ENCODE data around the gene TAS2R30.

TAS2R30 gene

DNA sequence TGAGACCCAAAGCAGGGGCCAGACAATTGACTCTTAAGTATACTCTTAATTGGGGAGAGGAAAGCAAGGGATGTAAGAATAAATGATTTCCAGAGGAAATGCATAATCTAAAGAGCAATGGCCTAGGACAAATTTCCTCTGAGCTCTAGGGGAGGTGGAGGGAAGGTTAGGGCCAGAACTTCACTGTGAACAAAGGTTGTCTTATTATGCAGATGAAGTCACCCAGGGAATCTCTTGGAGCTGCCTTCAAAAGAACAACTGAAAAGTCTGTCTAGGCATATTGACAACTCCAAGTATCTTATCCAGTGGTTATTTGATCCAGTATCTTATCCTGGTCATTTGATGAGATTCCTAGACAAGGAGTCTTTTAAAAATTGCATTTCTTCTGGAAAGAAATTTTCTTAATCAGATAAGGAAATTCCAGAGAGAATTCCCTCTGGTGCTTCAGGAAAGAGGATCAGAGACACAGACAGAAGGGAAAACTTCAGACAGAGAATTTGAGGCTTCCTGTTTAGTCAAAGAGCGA lies 20.0 kb upstream of the TAS2R30 start:
- H3K36me3 ChIP-seq (ENCODE audit: control insufficient read depth in 4 of 4, insufficient read depth in 4 of 4, low read length in 3 of 4), result peaks cover 9 to 20% (median 13%) of the 10 kb centered on the region in 4 experiments
- peaks cover 0 to 8% (median 0%) of the 10 kb centered on the region in 4 experiments for H3K4me1 ChIP-seq (ENCODE audit: control extremely low read depth in 1 of 4, control insufficient read depth in 4 of 4, insufficient read depth in 4 of 4, low read length in 3 of 4)
- ChIA-PET POLR2A (no interaction called here), CTCF (no interaction called here)
- H3K9me3 ChIP-seq (ENCODE audit: control extremely low read depth in 1 of 5, control insufficient read depth in 4 of 5, insufficient read depth in 2 of 5, low read depth in 1 of 5, low read length in 4 of 5), result peaks cover 2 to 23% (median 15%) of the 10 kb centered on the region in 5 experiments
- WGBS (ENCODE audit: insufficient coverage), result 100% methylated on average over 1 of the region's 1 CpG
- no peak for DNase-seq
- no peak overlapping the region for H3K27ac ChIP-seq (ENCODE audit: insufficient read depth in 1 of 2, low read depth in 1 of 2, low read length in 2 of 2, poor library complexity in 1 of 2, severe bottlenecking in 2 of 2)
- no peak overlapping the region for H3K4me3 ChIP-seq (ENCODE audit: control insufficient read depth in 1 of 7, extremely low read depth in 1 of 7, insufficient read depth in 4 of 7, low read depth in 2 of 7, low read length in 6 of 7)
- no peaks in the 10 kb centered on the region for H3K27me3 ChIP-seq (replicated peaks in 2 of 5; ENCODE audit: control insufficient read depth in 4 of 5, insufficient read depth in 5 of 5, low read length in 4 of 5)

DNA sequence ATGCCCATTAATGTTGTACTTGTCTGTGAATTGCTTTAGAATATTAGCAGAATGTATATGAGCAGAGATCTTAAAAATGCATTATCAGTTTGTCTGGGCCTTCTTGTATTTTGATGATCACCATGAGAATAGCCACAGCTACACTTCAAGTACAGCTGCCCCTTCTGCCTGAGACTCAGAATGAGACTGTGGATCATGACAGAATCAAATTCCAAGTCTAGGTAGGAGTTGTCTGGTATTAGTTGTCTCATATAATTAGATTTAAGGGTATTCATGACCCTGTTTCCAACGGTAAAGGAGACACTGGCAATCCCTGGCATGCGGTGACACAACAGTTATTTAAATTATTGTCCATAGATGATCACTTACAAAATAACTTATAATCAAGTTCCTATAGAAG lies 18.3 kb upstream of the TAS2R30 start:
- POLR2A ChIA-PET, result no interaction called here
- WGBS (ENCODE audit: insufficient coverage), result no CpG with 5 or more reads among the region's 2 CpGs

DNA sequence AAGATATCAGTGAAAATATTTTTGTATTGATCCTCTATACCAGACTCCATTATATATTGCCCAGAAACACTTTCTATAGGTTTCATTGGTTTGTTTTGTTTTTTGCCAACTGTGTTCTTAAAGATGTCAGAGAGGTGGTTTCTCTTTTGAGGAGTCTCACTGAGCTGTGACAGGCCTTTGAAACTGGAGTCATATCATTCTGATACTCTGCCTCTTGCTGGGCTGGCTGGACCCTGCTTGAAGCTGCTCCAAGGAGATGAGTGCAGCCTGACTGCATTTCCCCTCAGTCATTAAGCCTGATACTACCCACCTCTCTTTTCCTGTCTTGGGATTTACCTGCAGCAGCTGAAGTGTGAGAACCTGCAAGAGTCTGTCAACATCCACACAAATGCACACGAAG lies 16.4 kb upstream of the TAS2R30 start:
- Histone ChIP-seq H3K36me3 (ENCODE audit: control insufficient read depth in 4 of 4, insufficient read depth in 4 of 4, low read length in 3 of 4) (peaks cover 6 to 13% (median 8%) of the 10 kb centered on the region in 4 experiments), H3K4me3 (ENCODE audit: control insufficient read depth in 1 of 7, extremely low read depth in 1 of 7, insufficient read depth in 4 of 7, low read depth in 2 of 7, low read length in 6 of 7) (peak overlapping the region in 1 of 7 experiments; percentile 15), H3K27me3 (replicated peaks in 2 of 5; ENCODE audit: control insufficient read depth in 4 of 5, insufficient read depth in 5 of 5, low read length in 4 of 5) (no peaks in the 10 kb centered on the region), H3K4me1 (ENCODE audit: control extremely low read depth in 1 of 4, control insufficient read depth in 4 of 4, insufficient read depth in 4 of 4, low read length in 3 of 4) (peaks cover 0 to 8% (median 0%) of the 10 kb centered on the region in 4 experiments), H3K27ac (ENCODE audit: insufficient read depth in 1 of 2, low read depth in 1 of 2, low read length in 2 of 2, poor library complexity in 1 of 2, severe bottlenecking in 2 of 2) (no peak overlapping the region), H3K9me3 (ENCODE audit: control extremely low read depth in 1 of 5, control insufficient read depth in 4 of 5, insufficient read depth in 2 of 5, low read depth in 1 of 5, low read length in 4 of 5) (peaks cover 5 to 21% (median 14%) of the 10 kb centered on the region in 5 experiments)
- WGBS (ENCODE audit: insufficient coverage), result 33% methylated on average over 1 of the region's 1 CpG
- no peak for DNase-seq
- ChIA-PET CTCF (no interaction called here), POLR2A (interaction anchor here (0.6 kb wide), 1 partner anchor 21 kb away, joined by 6 read pairs; no protein-coding TSS in a partner anchor)

More for the DNA sequence above, 18.3 kb upstream of the TAS2R30 start:
- Histone ChIP-seq H3K9me3 (ENCODE audit: control extremely low read depth in 1 of 5, control insufficient read depth in 4 of 5, insufficient read depth in 2 of 5, low read depth in 1 of 5, low read length in 4 of 5) (peaks cover 2 to 23% (median 15%) of the 10 kb centered on the region in 5 experiments), H3K4me3 (ENCODE audit: control insufficient read depth in 1 of 7, extremely low read depth in 1 of 7, insufficient read depth in 4 of 7, low read depth in 2 of 7, low read length in 6 of 7) (no peak overlapping the region), H3K27ac (ENCODE audit: insufficient read depth in 1 of 2, low read depth in 1 of 2, low read length in 2 of 2, poor library complexity in 1 of 2, severe bottlenecking in 2 of 2) (peak overlapping the region in 1 of 2 experiments; percentile 22), H3K36me3 (ENCODE audit: control insufficient read depth in 4 of 4, insufficient read depth in 4 of 4, low read length in 3 of 4) (peaks cover 6 to 17% (median 8%) of the 10 kb centered on the region in 4 experiments), H3K27me3 (replicated peaks in 2 of 5; ENCODE audit: control insufficient read depth in 4 of 5, insufficient read depth in 5 of 5, low read length in 4 of 5) (no peaks in the 10 kb centered on the region), H3K4me1 (ENCODE audit: control extremely low read depth in 1 of 4, control insufficient read depth in 4 of 4, insufficient read depth in 4 of 4, low read length in 3 of 4) (peaks cover 0 to 8% (median 0%) of the 10 kb centered on the region in 4 experiments)
- CTCF ChIA-PET, result no interaction called here
- DNase-seq, result peak in 1 of 3 donors; percentile 15

DNA sequence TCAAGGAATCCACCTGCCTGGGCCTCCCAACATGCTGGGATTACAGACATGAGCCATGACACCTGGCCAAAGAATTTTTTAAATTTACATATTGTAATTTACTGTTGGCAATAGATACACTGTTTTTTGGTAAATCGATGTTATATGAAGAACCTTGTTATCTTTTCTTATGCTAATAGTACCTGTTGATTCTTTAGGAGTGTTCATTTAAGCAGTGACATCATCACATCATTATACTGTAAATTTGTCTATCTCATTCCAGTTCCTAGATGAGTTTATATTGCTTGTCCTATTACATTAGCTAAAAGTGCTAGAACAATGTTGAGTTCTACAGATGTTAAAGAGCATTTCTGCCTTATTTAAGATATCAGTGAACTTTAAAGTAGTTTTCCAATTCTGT lies 13.0 kb upstream of the TAS2R30 start:
- H3K27me3 ChIP-seq (replicated peaks in 2 of 5; ENCODE audit: control insufficient read depth in 4 of 5, insufficient read depth in 5 of 5, low read length in 4 of 5), result no peaks in the 10 kb centered on the region
- CTCF ChIA-PET, result no interaction called here
- no CpG with 5 or more reads among the region's 1 CpG for WGBS (ENCODE audit: insufficient coverage)
- no peak overlapping the region for H3K4me3 ChIP-seq (ENCODE audit: control insufficient read depth in 1 of 7, extremely low read depth in 1 of 7, insufficient read depth in 4 of 7, low read depth in 2 of 7, low read length in 6 of 7)
- DNase-seq, result no peak
- POLR2A ChIA-PET, result interaction anchor here (0.5 kb wide), 1 partner anchor 220 kb away, joined by 3 read pairs; no protein-coding TSS in a partner anchor
- H3K4me1 ChIP-seq (ENCODE audit: control extremely low read depth in 1 of 4, control insufficient read depth in 4 of 4, insufficient read depth in 4 of 4, low read length in 3 of 4), result no peaks in the 10 kb centered on the region
- peaks cover 6 to 18% (median 8%) of the 10 kb centered on the region in 4 experiments for H3K36me3 ChIP-seq (ENCODE audit: control insufficient read depth in 4 of 4, insufficient read depth in 4 of 4, low read length in 3 of 4)
- peaks cover 8 to 36% (median 14%) of the 10 kb centered on the region in 5 experiments for H3K9me3 ChIP-seq (ENCODE audit: control extremely low read depth in 1 of 5, control insufficient read depth in 4 of 5, insufficient read depth in 2 of 5, low read depth in 1 of 5, low read length in 4 of 5)
- no peak overlapping the region for H3K27ac ChIP-seq (ENCODE audit: insufficient read depth in 1 of 2, low read depth in 1 of 2, low read length in 2 of 2, poor library complexity in 1 of 2, severe bottlenecking in 2 of 2)

DNA sequence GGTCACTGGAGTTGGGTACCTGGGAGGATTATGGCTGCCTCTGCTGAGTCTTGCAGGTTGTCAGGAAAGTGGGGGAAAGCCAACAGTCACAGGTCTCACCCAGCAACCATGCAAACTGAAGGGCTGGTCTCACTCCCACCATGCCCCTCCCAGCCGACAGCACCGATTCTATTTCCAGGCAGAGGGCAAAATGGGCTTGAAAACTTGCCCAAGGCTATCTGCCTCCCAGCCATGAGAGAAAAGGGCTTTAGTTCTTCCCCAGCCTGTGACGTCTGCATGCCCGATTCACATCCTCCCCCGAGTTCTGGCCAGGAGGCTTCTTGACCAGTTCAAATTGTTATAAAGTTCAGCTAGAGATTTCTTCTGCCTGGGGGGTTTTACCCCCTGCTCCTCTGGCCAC lies 9.9 kb upstream of the TAS2R30 start:
- Histone ChIP-seq H3K27me3 (replicated peaks in 2 of 5; ENCODE audit: control insufficient read depth in 4 of 5, insufficient read depth in 5 of 5, low read length in 4 of 5) (no peaks in the 10 kb centered on the region), H3K9me3 (ENCODE audit: control extremely low read depth in 1 of 5, control insufficient read depth in 4 of 5, insufficient read depth in 2 of 5, low read depth in 1 of 5, low read length in 4 of 5) (peaks cover 8 to 43% (median 10%) of the 10 kb centered on the region in 5 experiments), H3K36me3 (ENCODE audit: control insufficient read depth in 4 of 4, insufficient read depth in 4 of 4, low read length in 3 of 4) (peaks cover 0 to 33% (median 8%) of the 10 kb centered on the region in 4 experiments), H3K4me1 (ENCODE audit: control extremely low read depth in 1 of 4, control insufficient read depth in 4 of 4, insufficient read depth in 4 of 4, low read length in 3 of 4) (no peaks in the 10 kb centered on the region), H3K4me3 (ENCODE audit: control insufficient read depth in 1 of 7, extremely low read depth in 1 of 7, insufficient read depth in 4 of 7, low read depth in 2 of 7, low read length in 6 of 7) (peak overlapping the region in 1 of 7 experiments; percentile 6), H3K27ac (ENCODE audit: insufficient read depth in 1 of 2, low read depth in 1 of 2, low read length in 2 of 2, poor library complexity in 1 of 2, severe bottlenecking in 2 of 2) (no peak overlapping the region)
- WGBS (ENCODE audit: insufficient coverage), result 93% methylated on average over 5 of the region's 5 CpGs
- ChIA-PET POLR2A (no interaction called here), CTCF (no interaction called here)
- no peak for DNase-seq

DNA sequence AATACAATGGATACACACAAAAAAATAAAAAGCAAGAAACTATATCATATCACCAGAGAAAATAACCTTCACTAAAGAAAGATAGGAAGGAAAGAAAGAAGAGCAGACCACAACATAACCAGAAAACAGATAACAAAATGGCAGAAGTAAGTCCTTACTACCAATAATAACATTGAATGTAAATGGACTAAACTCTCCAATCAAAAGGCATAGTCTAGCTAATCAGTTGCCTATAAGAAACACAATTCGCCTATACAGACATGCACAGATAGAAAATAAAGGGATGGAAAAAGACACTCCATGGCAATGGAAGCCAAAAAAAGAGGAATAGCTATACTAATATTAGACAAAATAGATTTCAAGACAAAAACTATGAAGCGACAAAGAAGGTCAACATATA lies 8.9 kb upstream of the TAS2R30 start:
- H3K4me1 ChIP-seq (ENCODE audit: control extremely low read depth in 1 of 4, control insufficient read depth in 4 of 4, insufficient read depth in 4 of 4, low read length in 3 of 4), result no peaks in the 10 kb centered on the region
- DNase-seq, result no peak
- ChIA-PET POLR2A (no interaction called here), CTCF (no interaction called here)
- H3K9me3 ChIP-seq (ENCODE audit: control extremely low read depth in 1 of 5, control insufficient read depth in 4 of 5, insufficient read depth in 2 of 5, low read depth in 1 of 5, low read length in 4 of 5), result peaks cover 8 to 43% (median 10%) of the 10 kb centered on the region in 5 experiments
- no peak overlapping the region for H3K27ac ChIP-seq (ENCODE audit: insufficient read depth in 1 of 2, low read depth in 1 of 2, low read length in 2 of 2, poor library complexity in 1 of 2, severe bottlenecking in 2 of 2)
- H3K4me3 ChIP-seq (ENCODE audit: control insufficient read depth in 1 of 7, extremely low read depth in 1 of 7, insufficient read depth in 4 of 7, low read depth in 2 of 7, low read length in 6 of 7), result no peak overlapping the region
- WGBS (ENCODE audit: insufficient coverage), result no CpG with 5 or more reads among the region's 2 CpGs
- H3K27me3 ChIP-seq (replicated peaks in 2 of 5; ENCODE audit: control insufficient read depth in 4 of 5, insufficient read depth in 5 of 5, low read length in 4 of 5), result no peaks in the 10 kb centered on the region
- H3K36me3 ChIP-seq (ENCODE audit: control insufficient read depth in 4 of 4, insufficient read depth in 4 of 4, low read length in 3 of 4), result peaks cover 0 to 33% (median 8%) of the 10 kb centered on the region in 4 experiments

DNA sequence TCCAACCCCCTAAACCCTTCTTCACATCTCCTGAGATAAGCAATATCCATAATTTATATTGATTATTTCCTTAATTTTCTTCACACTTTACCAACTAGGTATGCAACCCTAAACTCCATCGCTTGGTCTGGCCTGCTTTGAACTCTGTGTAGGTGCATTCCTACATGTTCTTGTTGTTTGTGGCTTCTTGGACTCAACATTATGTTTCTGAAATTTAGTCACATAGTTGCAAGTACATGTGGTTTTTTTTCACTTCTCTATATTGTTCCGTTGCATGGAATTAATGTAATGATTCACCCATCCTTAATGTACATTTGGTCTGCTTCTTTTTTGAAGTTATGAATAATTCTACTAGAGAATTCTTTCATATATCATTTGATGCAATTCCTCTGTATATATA lies 1.6 kb upstream of the TAS2R30 start:
- WGBS (ENCODE audit: insufficient coverage), result no CpG with 5 or more reads among the region's 2 CpGs
- ChIA-PET CTCF (no interaction called here), POLR2A (no interaction called here)
- Histone ChIP-seq H3K27ac (ENCODE audit: insufficient read depth in 1 of 2, low read depth in 1 of 2, low read length in 2 of 2, poor library complexity in 1 of 2, severe bottlenecking in 2 of 2) (no peak overlapping the region), H3K4me1 (ENCODE audit: control extremely low read depth in 1 of 4, control insufficient read depth in 4 of 4, insufficient read depth in 4 of 4, low read length in 3 of 4) (no peaks in the 10 kb centered on the region), H3K4me3 (ENCODE audit: control insufficient read depth in 1 of 7, extremely low read depth in 1 of 7, insufficient read depth in 4 of 7, low read depth in 2 of 7, low read length in 6 of 7) (no peak overlapping the region), H3K27me3 (replicated peaks in 2 of 5; ENCODE audit: control insufficient read depth in 4 of 5, insufficient read depth in 5 of 5, low read length in 4 of 5) (no peaks in the 10 kb centered on the region), H3K9me3 (ENCODE audit: control extremely low read depth in 1 of 5, control insufficient read depth in 4 of 5, insufficient read depth in 2 of 5, low read depth in 1 of 5, low read length in 4 of 5) (peaks cover 0 to 6% (median 0%) of the 10 kb centered on the region in 5 experiments), H3K36me3 (ENCODE audit: control insufficient read depth in 4 of 4, insufficient read depth in 4 of 4, low read length in 3 of 4) (peaks cover 0 to 14% (median 4%) of the 10 kb centered on the region in 4 experiments)
- DNase-seq, result no peak
